ENCODE data around the gene CDKN2AIPNL.
A peak's percentile ranks its signal among the peaks of the same experiment; 100 is the strongest.
"Not testable (repeated sequence)": the region's sequence is repeated elsewhere in the genome, so short reads cannot be mapped to it uniquely, and the experiment has no call there.

The CDKN2AIPNL gene

DNA sequence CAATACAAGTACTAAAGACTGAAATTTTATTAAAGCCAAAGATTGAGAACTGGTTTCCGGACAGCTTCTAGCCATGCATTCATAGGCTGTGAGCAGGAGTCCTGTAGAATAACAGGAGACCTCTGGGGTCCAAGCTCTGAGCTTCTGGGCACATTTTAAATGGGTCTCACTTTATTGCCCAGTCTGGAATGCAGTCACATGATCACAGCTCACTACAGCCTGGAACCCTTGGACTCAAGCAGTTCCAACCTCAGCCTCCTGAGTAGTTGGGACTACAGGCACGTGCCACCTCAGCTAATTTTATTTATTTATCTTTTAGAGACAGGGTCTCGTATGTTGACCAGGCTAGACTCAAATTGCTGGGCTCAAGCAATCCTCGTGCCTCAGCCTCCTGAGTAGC lies 15.4 kb downstream of the CDKN2AIPNL start:
- DNase-seq: no peak

DNA sequence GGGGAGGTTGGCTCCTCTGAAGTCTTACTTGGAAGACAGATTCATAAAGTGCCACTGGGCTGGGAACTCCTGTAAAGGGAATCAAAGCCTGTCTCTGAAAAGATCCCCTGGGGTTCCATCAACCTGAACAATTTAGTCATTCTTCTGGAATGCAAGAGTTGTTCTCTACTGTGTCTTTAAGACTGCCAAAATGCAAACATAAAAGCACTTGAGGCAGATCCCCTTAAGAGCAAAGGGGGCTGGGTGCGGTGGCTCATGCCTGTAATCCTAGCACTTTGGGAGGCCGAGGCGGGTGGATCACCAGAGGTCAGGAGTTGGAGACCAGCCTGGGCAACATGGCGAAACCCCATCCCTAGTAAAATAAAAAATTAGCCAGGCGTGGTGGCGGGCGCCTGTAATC lies 16.7 kb downstream of the CDKN2AIPNL start:
- DNase-seq: no peak

DNA sequence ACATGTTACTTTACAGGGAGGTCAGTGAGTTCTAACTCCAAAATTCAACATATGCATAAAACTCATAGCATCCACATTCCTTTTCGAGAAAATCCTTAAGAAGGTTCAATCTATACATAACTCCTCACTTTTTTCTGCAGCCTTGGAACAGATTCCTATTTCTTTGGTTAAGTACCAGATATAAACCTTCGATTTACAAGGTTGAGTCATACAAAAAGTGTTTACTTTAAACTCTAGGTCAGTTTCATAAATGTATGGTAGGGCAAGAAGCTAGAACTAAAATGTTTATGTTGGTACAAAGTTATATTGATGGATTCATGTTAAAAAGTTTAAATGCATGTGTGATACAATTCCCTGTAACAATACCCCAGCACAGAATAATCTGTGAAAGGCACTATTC lies 19.4 kb downstream of the CDKN2AIPNL start:
- DNase-seq: no peak

DNA sequence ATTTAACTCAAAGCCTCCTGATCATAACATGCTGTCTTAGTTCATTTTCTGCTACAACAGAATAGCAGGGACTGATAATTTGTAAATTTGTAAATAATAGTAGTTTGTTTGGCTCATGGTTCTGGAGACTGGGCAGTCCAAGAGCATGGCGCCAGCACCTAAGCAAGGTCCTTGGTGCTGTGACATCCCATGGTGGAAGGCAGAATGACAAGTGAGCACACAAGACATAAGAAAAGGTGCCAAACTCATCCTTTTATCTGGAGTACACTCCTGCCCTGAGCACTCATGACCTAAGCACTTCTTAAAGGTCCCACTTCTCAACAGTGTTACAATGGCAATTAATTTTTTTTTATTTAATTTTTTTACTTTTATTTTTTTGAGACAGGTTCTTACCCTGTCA lies 24.2 kb downstream of the CDKN2AIPNL start:
- DNase-seq: no peak

DNA sequence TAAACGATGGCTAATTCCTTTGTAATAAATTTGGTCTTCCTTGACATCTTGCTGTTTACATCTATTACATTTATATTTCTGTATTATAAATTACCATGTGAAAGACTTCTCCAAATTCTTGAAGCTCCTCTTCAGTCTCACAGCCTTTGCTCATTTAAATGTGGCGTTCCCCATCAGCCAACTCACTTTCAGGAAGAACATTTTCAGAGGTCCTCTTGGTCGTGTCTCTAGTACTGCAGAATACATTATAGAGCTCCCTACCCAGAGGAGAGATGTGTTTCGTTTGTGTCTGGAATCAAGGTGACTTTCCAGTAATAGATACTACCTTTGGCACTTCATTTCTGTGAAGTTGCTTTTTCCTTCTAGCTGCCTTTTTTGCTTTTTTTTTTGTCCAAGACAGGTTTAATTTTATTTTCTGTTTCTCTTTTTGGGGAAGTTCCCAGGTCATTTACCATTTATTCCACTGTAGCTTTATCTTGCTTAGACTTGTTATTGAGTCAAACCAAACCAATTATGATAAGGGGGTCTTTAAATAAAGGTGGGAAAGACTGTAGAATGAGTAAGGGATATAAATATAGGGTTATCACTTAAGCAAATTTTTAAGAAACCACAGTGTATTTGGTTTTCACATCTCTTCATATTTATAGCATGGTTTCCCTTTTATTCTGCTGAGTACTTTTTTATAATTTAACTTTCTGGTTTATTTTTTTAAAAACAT lies 27.5 kb downstream of the CDKN2AIPNL start:
- no peak for DNase-seq

DNA sequence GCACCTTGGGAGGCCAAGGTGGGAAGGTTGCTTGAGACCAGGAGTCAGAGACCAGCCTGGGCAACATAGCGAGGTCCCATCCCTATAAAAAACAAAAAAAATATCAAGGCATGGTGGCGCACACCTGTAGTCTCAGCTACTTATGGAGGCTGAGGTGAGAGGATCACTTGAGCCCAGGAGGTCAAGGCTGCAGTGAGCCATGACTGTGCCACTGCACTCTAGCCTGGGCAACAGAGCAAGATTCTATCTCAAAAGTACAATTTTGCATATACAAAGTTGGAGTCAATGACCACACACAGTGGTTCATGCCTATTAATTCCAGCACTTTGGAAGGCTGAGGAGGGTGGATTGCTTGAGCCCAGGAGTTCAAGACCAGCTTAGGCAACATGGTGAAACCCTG lies 29.5 kb downstream of the CDKN2AIPNL start:
- not testable (repeated sequence) for DNase-seq

DNA sequence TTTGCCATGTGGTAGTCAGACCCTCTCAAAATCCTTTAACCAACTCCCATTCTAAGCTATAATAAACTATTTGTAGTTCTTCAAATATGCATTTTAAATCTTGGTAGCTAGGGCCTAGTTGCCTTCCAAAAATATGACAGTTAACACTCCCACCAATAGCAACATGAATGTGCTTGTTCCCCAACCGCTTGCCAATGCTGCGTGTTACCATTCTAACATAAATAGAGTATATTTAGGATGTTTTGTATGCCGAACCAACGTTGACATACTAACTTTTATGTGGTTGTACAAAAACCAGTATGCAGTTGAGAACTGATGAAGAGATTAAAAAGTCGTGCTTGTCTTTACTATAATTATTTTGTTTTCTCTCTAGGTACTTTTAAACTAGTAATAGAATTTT lies 31.3 kb downstream of the CDKN2AIPNL start:
- DNase-seq: no peak

DNA sequence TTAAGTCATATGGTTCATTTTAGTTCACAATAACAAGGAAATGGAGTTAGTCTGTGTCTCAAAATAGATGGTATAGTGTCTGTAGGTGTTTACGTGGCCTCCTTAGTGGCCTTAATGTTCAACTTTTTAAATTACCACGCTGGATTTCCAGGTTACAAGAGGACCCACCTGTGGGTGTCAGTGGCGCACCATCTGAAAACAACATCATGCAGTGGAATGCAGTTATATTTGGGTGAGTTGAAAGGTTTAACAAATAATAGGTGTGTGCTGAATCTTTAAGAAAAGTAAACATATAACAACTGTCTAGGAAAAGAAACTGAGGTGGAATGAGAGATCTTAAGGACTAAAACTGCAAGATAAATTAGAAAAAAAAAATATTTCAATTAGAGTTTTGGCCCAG lies 37.4 kb downstream of the CDKN2AIPNL start:
- no peak for DNase-seq

DNA sequence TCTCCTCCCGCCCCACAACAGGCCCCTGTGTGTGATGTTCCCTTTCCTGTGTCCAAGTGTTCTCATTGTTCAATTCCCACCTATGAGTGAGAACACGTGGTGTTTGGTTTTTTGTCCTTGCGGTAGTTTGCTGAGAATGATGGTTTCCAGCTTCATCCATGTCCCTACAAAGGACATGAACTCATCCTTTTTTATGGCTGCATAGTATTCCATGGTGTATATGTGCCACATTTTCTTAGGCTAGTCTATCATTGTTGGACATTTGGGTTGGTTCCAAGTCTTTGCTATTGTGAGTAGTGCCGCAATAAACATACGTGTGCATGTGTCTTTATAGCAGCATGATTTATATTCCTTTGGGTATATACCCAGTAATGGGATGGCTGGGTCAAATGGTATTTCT lies 38.0 kb downstream of the CDKN2AIPNL start:
- not testable (repeated sequence) for DNase-seq

DNA sequence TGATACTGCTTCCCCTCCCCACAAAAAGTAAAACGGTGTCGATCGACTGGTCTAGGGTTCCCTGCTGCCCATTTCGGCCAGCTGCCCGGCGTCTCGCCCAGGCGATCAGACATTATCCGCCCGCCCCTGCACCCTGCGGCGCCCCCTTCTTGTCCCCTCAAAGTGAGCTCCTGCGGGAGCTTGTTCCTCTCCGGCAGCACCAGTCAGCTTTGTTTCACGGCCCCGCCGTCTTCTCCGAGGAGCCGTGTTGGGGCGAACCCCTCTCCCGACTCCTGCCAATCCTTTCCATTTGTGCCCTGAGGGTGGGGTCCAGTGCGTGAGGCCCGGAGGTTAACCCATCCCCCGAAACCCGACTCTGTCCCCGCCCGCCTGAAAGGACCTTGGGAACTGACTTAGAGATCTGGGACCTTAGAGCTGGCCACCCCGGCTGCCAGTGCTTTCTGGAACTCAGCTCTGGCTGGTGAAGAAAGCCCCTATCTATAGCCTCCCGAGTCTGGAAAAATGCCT lies 39.8 kb downstream of the CDKN2AIPNL start:
- no peak for DNase-seq

DNA sequence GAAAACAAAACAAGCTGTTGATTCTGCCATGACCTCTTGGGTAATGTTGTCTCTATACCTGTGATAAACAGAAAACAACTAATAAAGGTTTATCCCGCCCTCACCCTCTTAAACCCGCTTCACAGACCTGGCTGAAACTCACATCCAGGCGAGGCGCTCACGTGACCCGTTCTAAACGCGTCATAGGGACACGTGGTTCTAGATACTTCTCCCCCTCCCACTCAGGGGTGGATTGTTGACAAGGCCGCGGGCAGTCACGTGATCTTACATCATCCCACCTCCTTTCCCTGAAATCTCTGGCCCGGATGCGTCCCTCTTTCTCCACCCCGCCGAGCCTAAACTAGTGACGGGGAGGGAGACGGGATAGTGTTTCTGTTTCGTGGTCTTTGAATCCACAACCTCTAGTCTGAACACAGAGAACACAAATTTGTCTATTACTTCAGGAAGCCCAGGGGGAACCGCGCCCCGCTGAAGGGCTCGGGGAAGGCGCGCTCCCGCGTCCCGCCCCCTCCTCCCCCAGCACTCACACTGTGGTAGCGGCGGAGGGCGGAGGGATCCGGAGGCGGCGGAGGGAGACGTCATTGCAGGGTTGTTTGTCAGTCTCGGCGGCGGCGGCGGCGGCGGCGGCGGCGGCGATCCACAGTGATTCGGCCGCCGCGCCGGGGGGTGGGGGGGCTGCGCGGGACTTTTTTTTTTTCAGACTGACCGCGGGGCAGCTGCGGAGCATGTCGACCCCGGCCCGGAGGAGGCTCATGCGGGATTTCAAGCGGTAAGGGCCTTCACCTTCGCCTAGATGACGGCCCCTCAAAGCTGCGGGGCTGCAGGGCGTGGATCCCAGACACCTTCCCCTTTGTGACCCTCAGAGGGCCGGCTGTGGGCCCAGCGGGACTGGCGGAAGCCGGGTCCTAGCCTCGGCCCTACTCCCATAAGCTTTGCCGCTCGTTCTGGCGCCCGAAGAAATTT lies 40.5 kb downstream of the CDKN2AIPNL start, which contains the start of gene UBE2B:
TSS of gene UBE2B (plus strand) at position 699 of the 963 bp plus-strand sequence. CDS start at position 726, 27 bp downstream.
- DNase-seq: peak; percentile 95

DNA sequence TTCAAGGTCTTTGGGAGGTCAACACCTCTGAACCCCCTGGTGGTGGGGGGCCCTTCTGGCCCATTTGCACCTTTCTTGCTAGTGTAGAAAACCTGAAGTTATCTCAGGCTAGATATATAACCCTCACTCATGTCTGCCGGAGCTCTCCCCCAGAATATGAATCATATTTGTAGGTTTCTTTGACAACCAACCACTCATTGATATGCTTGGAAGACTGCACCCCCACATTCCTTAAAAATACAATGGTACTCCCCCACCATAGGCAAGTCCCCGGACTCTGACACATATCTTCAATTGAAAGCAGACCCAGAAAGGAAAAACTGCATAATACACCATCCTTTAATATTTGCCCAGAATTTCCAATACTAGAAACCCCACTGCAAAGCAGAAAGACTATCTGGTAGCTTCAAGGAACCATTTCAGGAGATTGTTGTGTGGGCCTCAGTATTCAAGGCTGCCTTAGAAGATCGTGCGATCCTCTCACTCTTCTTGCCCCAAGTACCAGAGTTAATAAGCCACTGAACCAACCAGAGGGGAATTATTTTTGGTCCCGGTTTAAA lies 41.3 kb downstream of the CDKN2AIPNL start:
- DNase-seq: no peak

DNA sequence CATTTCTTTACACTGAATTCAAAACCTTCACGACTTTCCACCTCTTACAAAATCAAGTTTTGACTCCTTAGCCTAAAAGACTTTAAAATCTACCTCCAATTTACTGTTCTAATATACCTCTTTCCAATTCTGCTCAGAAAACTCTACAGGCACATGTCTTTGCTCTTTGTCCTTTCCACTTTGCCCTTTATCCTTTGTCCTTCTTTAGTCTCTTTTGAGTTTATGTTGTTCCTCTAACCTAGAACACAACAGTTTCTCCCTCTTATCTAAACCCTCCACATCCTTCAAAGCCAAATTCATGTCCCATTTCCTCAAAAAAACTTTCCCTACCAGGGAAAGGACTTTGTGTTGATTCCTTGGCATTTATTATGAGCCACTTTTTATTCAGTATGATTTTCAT lies 46.1 kb downstream of the CDKN2AIPNL start:
- DNase-seq: no peak

DNA sequence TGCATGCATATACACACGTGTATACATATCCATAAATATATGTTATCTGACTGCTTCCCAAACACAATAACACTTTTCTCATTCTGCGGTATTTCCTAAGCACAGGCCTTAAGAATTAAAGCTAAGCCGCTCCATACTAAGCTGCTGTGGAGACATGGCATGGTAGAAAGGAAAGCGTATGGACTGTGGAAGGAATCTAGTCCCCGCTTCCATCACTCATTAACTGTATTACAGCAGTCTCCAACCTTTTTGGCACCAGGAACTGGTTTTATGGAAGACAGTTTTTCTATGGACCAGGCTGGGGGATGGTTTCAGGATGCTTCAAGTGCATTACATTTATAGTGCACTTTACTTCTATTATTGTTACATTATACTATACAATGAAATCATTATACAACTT lies 56.0 kb downstream of the CDKN2AIPNL start:
- no peak for DNase-seq

Data from NCI-H1092 (cell line).